Fibroblast of mammary gland (primary cell): ENCODE measurements around the gene GRPEL1.
A peak's percentile ranks its signal among the peaks of the same experiment; 100 is the strongest.

ENCODE experiments used
- DNase-seq: peaks from one replicate; pipeline ENCODE4 v3.0.0-alpha.2; 2010; ENCODE audit warnings: low read depth
- H3K4me3 ChIP-seq: 2 replicates; pipeline ENCODE4 v1.5.1; 2011; ENCODE audit warnings: low read depth, mild to moderate bottlenecking, low read length, moderate library complexity; ENCODE audit not compliant: control insufficient read depth
- TF ChIP-seq, protein P1 (sequence below): conservative IDR thresholded peaks from 2 replicates; pipeline ENCODE4 v1.5.1; 2011; ENCODE audit warnings: low read depth, low read length, inconsistent platforms; ENCODE audit not compliant: control insufficient read depth, insufficient read depth

The GRPEL1 gene

DNA sequence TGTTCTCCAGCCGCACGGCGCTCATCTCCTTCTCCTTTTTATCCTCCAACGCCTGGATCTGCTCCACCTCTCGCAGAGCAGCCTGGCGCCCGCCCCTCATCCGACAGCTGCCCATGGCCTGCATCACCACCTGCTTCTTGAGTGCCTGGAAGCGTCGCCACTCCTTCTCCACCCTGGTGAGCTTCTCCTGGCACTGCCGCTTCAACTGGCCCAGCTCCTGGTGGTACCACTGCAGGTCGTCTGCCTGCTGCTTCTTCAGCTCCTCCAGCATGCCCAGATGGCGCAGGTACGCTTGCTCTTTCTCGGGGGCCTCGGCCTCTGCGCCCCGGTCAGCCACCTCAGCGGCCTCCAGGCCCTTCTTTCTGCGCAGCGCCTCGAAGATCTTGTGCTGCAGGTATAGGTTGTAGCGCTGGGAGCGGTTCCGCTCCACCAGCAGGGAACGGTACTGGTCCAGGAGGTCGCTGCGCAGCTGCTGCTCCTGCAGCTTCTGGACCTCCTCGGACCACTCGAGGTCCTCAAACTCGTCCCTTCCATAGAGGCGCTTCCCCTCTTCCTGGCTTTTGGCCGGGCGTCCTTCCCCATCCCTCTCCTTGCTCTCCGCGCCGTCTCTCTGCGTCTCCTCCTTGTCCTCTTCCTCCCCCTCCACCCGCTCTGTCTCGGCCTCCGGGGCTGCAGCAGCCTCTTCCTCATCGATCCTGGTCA is 25.9 kb downstream of the GRPEL1 start:
- TF ChIP-seq, protein P1, sequence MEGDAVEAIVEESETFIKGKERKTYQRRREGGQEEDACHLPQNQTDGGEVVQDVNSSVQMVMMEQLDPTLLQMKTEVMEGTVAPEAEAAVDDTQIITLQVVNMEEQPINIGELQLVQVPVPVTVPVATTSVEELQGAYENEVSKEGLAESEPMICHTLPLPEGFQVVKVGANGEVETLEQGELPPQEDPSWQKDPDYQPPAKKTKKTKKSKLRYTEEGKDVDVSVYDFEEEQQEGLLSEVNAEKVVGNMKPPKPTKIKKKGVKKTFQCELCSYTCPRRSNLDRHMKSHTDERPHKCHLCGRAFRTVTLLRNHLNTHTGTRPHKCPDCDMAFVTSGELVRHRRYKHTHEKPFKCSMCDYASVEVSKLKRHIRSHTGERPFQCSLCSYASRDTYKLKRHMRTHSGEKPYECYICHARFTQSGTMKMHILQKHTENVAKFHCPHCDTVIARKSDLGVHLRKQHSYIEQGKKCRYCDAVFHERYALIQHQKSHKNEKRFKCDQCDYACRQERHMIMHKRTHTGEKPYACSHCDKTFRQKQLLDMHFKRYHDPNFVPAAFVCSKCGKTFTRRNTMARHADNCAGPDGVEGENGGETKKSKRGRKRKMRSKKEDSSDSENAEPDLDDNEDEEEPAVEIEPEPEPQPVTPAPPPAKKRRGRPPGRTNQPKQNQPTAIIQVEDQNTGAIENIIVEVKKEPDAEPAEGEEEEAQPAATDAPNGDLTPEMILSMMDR: no peak
- DNase-seq: no peak

DNA sequence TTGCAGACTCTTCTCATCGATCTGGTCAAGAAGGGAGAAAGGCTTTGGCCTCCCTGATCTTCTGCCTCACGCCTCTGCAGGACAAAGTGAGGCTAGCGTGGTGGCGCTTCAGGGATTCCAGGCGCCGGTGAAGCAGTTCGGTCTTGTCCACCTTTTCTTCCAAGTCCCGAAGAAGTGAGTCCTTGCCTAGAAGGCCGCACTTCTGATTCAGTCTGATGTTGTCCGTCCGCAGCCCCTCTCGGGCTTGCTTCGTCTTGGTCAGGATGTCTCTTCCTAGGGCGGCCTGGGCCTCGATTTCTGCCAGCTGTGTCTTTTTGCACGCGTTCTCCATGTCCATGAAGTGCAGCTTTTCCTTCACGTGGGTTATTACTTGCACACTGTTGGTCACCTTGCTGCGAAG is 26.6 kb downstream of the GRPEL1 start:
- TF ChIP-seq, protein P1: no peak
- DNase-seq: no peak
- H3K4me3 ChIP-seq: no peak overlapping the region

More for the DNA sequence above, 25.9 kb downstream of the GRPEL1 start:
- peak overlapping the region; percentile 67 for H3K4me3 ChIP-seq

DNA sequence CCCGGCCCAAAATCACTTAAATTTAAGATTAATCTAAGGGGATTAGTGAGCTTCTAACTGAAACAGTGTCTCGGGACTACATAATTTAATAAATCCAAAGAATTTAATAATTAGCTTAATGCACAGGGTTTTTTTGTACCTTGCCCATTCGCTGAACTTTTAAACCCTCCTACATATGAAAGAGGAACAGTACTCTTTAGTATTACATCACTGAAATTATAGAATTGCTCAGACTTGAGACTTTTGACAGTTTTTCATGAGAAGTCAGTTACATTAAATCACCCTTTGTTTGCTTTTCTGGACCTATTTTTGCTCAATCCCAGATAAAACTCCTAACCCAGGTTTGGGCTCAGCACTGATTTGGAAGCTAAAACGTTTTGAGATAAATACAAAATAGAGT is 27.1 kb downstream of the GRPEL1 start:
- no peak for DNase-seq
- H3K4me3 ChIP-seq: no peak overlapping the region
- TF ChIP-seq, protein P1: no peak

DNA sequence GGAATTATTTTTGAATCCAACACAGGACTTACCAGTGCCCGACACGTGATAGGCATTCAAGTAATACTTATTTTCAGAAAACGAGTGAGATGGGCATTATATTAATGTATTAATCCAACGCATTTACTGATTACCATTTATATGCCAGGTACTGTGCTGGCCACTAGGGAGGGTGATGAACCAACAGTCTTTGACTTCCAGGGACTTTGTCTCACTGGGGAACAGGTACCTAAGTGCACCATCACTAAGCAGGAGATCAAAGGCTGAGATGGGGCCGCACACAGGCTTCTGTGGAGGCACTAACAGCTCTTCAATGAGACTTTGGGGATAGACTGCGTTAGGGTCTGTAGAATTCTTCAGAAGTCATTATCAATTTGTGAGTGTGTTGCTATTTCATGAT is 30.4 kb downstream of the GRPEL1 start:
- TF ChIP-seq, protein P1: peak; percentile 4
- H3K4me3 ChIP-seq: no peak overlapping the region
- no peak for DNase-seq

DNA sequence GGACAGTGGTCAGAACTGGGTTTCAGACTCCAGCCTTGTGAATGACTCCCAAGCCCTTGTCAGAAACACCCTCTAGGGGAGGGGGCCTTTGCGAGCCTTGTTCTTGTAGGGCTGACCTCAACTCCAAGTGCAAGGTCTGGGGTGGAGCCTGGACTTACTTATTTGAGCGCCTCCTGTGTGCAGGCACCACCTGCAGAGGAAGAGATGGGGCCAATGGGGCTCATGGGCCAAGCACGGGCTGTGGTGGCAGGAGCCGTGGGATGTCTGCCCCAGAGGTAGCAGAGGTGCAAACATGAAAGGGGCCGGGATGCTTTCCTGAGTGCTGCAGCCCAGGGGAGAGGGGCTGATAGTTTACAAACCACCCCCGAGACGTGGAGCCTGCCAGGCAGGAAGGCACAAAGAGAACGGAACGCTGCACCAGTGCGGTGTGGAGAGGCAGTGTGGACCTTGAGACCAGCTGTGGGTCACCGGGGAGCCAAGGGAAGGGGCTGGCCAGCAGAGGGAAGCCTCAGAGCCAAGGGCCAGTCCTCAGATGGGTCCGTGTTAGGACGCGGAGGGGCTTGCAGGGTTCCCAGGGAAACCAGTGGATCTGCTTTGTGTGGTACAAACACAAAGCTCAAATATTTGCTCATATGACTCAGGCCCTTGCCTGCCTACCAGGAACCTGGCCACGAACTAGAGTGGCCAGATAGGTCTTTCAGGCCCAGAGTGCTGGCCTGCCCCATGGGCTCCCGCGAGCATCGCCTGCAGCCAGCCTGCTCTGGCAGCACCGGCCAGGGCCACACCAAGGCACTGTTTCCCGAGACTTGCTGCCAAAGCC is 33.4 kb downstream of the GRPEL1 start:
- no peak for DNase-seq
- TF ChIP-seq, protein P1: no peak
- no peak overlapping the region for H3K4me3 ChIP-seq

DNA sequence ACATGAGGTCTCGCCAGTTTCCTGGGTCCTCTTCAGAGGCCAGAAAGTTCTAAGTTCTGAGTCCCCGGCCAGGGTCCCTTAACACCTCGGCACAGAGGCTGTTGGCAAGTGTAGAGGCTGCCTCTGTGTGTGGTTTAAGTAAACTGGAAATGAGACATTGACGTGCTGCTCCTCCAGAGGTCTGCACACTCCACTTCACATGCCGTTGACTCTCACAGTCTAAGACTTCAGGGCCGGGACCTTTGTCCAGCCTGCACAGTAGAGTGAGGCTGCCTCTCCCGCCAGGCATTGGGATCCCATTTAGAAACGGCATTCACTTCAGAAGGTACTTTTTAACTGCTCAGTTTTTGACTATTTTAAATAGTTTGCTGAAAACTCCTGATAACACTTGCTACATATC is 35.3 kb downstream of the GRPEL1 start:
- DNase-seq: no peak
- no peak overlapping the region for H3K4me3 ChIP-seq
- TF ChIP-seq, protein P1: no peak
